ENCODE results near the gene SHISA5.
A peak's percentile ranks its signal among the peaks of the same experiment; 100 is the strongest.

Gene SHISA5

GRCh38 chr3:48429317-48429959 lies 74.5 kb downstream of the SHISA5 start:
- DNase-seq = peak; percentile 38

- no peak for DNase-seq
Measured at GRCh38 chr3:48428572-48429316, 75.2 kb downstream of the SHISA5 start.

DNA sequence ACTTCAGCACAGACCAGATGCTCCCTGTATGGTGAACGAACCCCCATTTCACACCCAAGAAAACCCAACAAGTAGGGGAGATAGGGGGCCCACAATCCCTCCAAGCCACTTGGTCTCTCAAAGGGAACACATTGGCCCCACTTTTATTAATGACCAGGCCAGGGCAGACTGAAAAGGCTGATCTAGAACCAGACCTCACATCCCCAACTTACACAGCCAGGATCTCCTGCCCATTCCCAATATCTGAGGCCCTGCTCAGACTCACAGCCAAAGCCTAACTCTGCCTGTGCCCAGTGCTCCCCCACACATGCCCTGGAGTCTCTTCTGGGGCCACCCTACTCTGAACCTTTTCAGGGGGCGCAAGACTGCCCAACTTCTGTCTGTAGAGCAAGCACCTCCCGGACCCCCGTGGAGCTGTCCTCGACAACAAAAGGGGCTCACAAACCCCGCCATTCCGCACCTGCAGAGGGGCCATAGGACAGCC lies 75.8 kb downstream of the SHISA5 start:
- no peak for DNase-seq

DNA sequence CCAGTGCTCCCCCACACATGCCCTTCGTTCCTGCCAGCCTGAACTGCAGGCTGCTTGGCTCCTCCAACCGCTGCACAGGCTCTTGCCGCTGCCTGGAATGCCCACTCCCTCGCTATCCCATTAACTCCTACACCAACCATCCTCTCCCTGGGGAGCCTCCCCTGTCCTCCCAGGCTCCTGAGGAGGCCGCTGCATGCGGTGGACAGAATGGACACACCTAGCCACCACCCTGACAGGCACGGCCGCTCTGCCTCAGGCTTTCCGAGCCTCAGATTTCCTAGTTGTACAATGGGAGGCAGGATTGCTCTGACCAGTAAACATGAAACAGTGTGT lies 76.4 kb downstream of the SHISA5 start:
- DNase-seq = no peak

- DNase-seq = no peak
Measured at GRCh38 chr3:48426944-48427629, 76.9 kb downstream of the SHISA5 start.

GRCh38 chr3:48426401-48426909 lies 77.5 kb downstream of the SHISA5 start:
- no peak for DNase-seq

GRCh38 chr3:48425281-48425812 lies 78.6 kb downstream of the SHISA5 start:
- DNase-seq = no peak

- DNase-seq = no peak
Measured at GRCh38 chr3:48423883-48424695, 79.9 kb downstream of the SHISA5 start.

DNA sequence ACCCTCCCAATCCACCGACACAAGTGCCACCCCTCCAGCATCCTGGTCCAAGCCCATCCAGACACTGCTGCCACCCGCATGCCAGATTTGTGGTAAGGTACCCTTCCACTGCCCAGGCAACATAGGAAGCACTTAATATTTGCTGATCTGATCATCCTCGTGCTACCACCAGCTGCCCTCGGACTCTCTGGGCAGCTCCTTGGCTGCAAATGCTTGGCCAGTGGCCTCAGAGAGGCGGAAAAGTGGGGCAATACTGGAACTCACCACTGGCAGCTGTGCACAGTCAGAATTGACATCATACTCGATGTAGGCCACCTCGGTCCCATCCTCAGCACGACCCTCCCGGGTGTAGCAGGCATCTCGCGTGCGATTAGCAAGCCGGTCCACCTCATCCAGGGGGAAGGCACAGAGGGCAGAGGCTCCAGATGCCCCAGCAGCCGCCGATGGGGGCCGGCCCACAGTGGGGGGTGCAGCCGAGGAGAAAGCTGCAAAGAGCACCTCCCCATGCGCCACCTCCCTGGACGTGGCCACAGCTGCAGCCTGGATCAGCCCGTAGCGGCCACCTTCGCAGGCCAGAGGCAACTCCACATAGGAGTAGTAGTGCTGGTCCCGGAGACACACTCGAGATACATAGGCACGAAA lies 80.6 kb downstream of the SHISA5 start:
- DNase-seq = no peak

DNA sequence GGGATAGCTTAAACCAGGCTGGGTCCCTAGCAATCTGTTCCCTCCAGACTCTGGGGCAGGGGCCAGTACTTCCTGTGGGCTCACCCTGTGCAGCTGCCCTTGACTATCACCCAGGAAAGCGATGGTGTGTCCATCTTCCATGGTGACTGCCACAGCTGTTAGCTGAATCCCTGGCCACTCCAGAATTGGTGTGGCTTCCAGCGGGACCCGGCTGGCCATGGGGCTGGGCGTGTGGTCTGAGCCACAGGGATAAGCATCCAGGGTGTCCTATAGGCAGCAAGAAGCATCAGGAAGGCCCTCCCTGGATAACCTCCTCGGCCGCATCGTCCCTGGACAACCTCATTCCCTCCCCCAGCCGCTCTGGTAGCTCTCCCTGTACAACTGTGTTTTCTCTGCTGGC lies 81.3 kb downstream of the SHISA5 start:
- DNase-seq = no peak

- no peak for DNase-seq
Measured at GRCh38 chr3:48422272-48422671, 81.7 kb downstream of the SHISA5 start.

GRCh38 chr3:48420561-48420960 lies 83.4 kb downstream of the SHISA5 start:
- no peak for DNase-seq

DNA sequence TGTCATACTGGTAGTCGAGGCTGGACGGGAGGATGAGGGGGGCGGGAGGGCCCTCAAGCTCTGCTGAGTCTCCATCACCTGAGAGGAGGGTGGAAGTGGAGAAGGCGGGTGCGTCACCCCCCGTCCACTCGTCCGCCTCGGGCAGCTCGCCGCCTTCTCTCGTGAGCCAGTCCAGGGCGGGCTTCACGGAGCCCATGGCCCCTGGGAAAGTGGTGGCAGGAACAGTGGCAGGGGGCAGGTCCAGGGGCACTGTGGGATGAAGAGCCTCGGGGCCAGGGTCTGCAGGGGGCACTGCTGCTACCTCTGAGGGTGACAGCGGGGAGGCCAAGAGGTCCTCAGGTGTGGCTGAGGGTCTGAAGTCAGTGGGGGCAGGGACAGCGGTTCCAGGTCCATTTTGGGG lies 84.4 kb downstream of the SHISA5 start:
- no peak for DNase-seq

- no peak for DNase-seq
Measured at GRCh38 chr3:48419149-48419548, 84.8 kb downstream of the SHISA5 start.

GRCh38 chr3:48418651-48419050 lies 85.3 kb downstream of the SHISA5 start:
- DNase-seq = no peak

- DNase-seq = no peak
Measured at GRCh38 chr3:48418140-48418539, 85.8 kb downstream of the SHISA5 start.
